Suprapubic skin (tissue), 4 donors: ENCODE data around the gene SSMEM1. TPM values are rescaled to one million over a fixed set of nuclear protein-coding genes. Genes with fewer than 3 reads are reported as not detected.

ENCODE experiments used
- DNase-seq, 2 donors: peaks; one replicate each; pipeline ENCODE4 v3.0.0-alpha.2; 2019; ENCODE audit warnings: low spot score in 2 of 2
- H3K27ac ChIP-seq: fragments of 200-600 bp; sonication (generic); one replicate; pipeline ENCODE4 v1.5.1; 2019
- H3K27me3 ChIP-seq: fragments of 200-600 bp; sonication (generic); one replicate; pipeline ENCODE4 v1.5.1; 2019
- H3K36me3 ChIP-seq: fragments of 200-600 bp; sonication (generic); one replicate; pipeline ENCODE4 v1.5.1; 2019
- H3K4me1 ChIP-seq: fragments of 200-600 bp; sonication (generic); one replicate; pipeline ENCODE4 v1.5.1; 2019
- H3K4me3 ChIP-seq: fragments of 200-600 bp; sonication (generic); one replicate; pipeline ENCODE4 v1.5.1; 2019; ENCODE audit warnings: mild to moderate bottlenecking
- H3K9me3 ChIP-seq: fragments of 200-600 bp; sonication (generic); one replicate; pipeline ENCODE4 v1.5.1; 2019
- EP300 ChIP-seq: sonication (generic); formaldehyde crosslinking; IDR thresholded peaks from one replicate; pipeline ENCODE4 v1.6.1; 2017; ENCODE audit warnings: antibody characterized with exemption
- POLR2A ChIP-seq, 2 donors: fragments of 450-650 bp; IDR thresholded peaks; one replicate each; pipeline ENCODE4 v1.6.1; 2017; ENCODE audit warnings: antibody characterized with exemption in 2 of 2, mild to moderate bottlenecking in 2 of 2, moderate library complexity in 2 of 2
- POLR2AphosphoS5 ChIP-seq, 3 donors: sonication (generic); formaldehyde crosslinking; IDR thresholded peaks; one replicate each; pipeline ENCODE4 v1.6.1; 2017; ENCODE audit warnings: antibody characterized with exemption in 3 of 3
- WGBS: methylation state at CpG from one replicate; pipeline ENCODE4 v1.1.5; 2018; 5-methylcytosine and 5-hydroxymethylcytosine counted together
- total RNA-seq, 4 donors: library from RNA; depleted of rRNA; stranded (reverse); fragments of >200 nt; gene quantifications; one replicate each; pipeline ENCODE4 v1.1.0, GENCODE V29; 2016
- TF ChIP-seq, protein P1 (sequence below), 2 donors: fragments of 200-600 bp in 1 of 2; fragments of 450-650 bp in 1 of 2; sonication (generic) in 1 of 2; IDR thresholded peaks; one replicate each; pipeline ENCODE4 v1.5.1; 2016 to 2019; ENCODE audit warnings: antibody characterized with exemption in 2 of 2, mild to moderate bottlenecking in 1 of 2, moderate library complexity in 1 of 2

Gene SSMEM1
- total RNA-seq, 4 donors from 2014 or later, result not detected

DNA sequence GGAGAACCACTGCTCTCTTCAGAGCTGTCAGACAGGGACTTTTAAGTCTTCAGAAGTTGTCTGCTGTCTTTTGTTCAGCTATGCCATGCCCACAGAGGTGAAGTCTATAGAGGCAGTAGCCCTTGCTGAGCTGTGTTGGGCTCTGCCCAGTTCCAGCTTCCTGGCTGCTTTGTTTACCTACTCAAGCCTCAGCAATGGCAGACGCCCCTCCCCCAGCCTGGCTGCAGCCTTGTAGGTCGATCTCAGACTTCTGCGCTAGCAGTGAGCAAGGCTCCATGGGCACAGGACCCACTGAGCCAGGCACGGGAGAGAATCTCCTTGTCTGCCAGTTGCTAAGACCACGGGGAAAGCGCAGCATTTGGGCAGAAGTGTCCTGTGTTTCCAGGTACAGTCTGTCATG is 46.9 kb downstream of the SSMEM1 start:
- Histone ChIP-seq H3K9me3 (peaks cover 14% of the 10 kb centered on the region), H3K4me3 (no peak overlapping the region), H3K36me3 (no peaks in the 10 kb centered on the region), H3K4me1 (no peaks in the 10 kb centered on the region), H3K27ac (no peak overlapping the region), H3K27me3 (no peaks in the 10 kb centered on the region)
- 89% methylated on average over 5 of the region's 6 CpGs for WGBS
- no peak for DNase-seq
- TF ChIP-seq POLR2A (IDR thresholded peaks at IDR 0.05), result no peak
- TF ChIP-seq POLR2AphosphoS5 (IDR thresholded peaks at IDR 0.05), result no peak
- TF ChIP-seq, protein P1, sequence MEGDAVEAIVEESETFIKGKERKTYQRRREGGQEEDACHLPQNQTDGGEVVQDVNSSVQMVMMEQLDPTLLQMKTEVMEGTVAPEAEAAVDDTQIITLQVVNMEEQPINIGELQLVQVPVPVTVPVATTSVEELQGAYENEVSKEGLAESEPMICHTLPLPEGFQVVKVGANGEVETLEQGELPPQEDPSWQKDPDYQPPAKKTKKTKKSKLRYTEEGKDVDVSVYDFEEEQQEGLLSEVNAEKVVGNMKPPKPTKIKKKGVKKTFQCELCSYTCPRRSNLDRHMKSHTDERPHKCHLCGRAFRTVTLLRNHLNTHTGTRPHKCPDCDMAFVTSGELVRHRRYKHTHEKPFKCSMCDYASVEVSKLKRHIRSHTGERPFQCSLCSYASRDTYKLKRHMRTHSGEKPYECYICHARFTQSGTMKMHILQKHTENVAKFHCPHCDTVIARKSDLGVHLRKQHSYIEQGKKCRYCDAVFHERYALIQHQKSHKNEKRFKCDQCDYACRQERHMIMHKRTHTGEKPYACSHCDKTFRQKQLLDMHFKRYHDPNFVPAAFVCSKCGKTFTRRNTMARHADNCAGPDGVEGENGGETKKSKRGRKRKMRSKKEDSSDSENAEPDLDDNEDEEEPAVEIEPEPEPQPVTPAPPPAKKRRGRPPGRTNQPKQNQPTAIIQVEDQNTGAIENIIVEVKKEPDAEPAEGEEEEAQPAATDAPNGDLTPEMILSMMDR (IDR thresholded peaks at IDR 0.05), result no peak
- no peak for TF ChIP-seq EP300

DNA sequence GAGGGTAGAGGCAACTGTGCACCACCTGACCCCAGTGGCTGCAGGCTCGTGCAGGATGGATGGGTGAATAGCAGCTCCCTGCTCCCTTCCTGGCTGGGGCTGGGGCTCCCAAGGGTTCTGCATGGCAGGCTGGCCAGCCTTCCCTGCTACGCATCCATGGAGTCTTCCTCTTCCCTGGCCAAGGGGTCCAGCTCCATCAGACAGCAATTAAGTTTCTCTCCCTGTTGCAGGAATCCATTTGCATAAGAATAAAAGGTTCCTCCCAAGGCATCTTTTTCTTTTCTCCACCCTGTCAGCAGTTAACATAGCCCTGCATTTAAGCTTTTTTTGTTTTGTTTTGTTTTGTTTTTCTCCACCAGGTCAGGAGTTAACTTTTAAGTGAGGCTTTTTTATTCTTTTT is 49.0 kb downstream of the SSMEM1 start:
- no peaks in the 10 kb centered on the region for H3K4me1 ChIP-seq
- no peak overlapping the region for H3K4me3 ChIP-seq
- peaks cover 14% of the 10 kb centered on the region for H3K9me3 ChIP-seq
- no peak for DNase-seq
- TF ChIP-seq EP300 (no peak), POLR2AphosphoS5 (IDR thresholded peaks at IDR 0.05) (no peak), POLR2A (IDR thresholded peaks at IDR 0.05) (no peak)
- TF ChIP-seq, protein P1 (IDR thresholded peaks at IDR 0.05), result no peak
- no peaks in the 10 kb centered on the region for H3K27me3 ChIP-seq
- H3K36me3 ChIP-seq, result no peaks in the 10 kb centered on the region
- WGBS, result 89% methylated on average over 2 of the region's 2 CpGs
- H3K27ac ChIP-seq, result no peak overlapping the region

DNA sequence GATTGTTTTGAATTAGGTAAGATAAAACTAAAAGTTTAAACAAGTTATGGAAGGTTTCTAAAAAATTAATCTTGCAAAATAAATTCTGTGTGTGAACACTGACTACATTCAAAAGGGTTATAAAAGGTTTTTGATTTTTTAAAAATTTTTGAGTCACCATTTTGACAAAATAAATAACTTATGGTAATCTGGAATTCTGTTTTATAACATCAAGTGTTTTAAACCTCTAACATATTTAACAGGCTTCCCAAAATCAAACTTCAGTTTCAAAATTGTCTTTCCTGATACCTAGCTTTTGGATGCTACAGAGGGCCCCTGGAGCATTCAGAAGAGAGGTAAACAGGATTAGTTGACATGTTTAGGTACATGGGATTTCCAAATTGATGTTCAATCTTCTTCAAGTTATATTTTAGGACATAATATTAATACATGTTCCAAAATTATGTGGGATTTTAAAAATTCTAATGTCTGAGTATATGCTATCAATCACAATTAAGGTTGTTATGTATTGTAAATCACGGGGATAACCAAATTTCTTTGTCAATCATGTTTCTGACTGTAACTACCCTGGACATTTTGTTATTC is 50.9 kb downstream of the SSMEM1 start:
- Histone ChIP-seq H3K36me3 (no peaks in the 10 kb centered on the region), H3K4me1 (no peaks in the 10 kb centered on the region), H3K4me3 (no peak overlapping the region), H3K27me3 (no peaks in the 10 kb centered on the region), H3K27ac (no peak overlapping the region), H3K9me3 (peaks cover 10% of the 10 kb centered on the region)
- TF ChIP-seq POLR2AphosphoS5 (IDR thresholded peaks at IDR 0.05) (no peak), POLR2A (IDR thresholded peaks at IDR 0.05) (no peak), EP300 (no peak)
- TF ChIP-seq, protein P1 (IDR thresholded peaks at IDR 0.05), result no peak
- no peak for DNase-seq
- WGBS, result 79% methylated on average over 1 of the region's 1 CpG

DNA sequence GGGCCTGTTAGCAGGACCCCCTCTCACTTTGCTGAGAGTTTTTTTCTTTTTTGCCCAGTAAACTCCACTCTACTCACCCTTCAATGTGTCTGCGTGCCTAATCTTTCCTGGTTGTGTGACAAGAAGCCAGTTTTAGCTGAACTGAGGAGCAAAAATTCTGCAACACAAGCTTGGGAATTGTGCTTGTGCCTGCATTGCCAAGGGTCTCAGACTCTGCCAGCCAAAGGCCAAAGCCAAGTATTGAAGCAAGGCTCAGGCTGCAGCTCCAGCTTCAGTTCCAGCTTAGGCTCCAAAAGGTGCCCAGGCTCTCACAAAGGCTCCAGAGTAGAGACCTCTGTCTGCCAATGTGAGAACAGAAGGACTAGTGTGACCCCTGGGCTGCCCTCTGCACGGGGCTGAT is 54.8 kb downstream of the SSMEM1 start:
- no peak for DNase-seq
- 61% methylated on average over 2 of the region's 2 CpGs for WGBS
- Histone ChIP-seq H3K27ac (no peak overlapping the region), H3K4me1 (no peaks in the 10 kb centered on the region), H3K9me3 (peaks cover 5% of the 10 kb centered on the region), H3K4me3 (no peak overlapping the region), H3K36me3 (no peaks in the 10 kb centered on the region), H3K27me3 (no peaks in the 10 kb centered on the region)
- TF ChIP-seq EP300, result no peak
- TF ChIP-seq, protein P1 (IDR thresholded peaks at IDR 0.05), result no peak
- no peak for TF ChIP-seq POLR2AphosphoS5 (IDR thresholded peaks at IDR 0.05)
- TF ChIP-seq POLR2A (IDR thresholded peaks at IDR 0.05), result no peak

GRCh38 chr7:130263130-130263529 is 55.5 kb downstream of the SSMEM1 start:
- no peak overlapping the region for H3K4me3 ChIP-seq
- WGBS, result 82% methylated on average over 2 of the region's 2 CpGs
- H3K27ac ChIP-seq, result no peak overlapping the region
- no peaks in the 10 kb centered on the region for H3K4me1 ChIP-seq
- DNase-seq, result no peak
- H3K27me3 ChIP-seq, result no peaks in the 10 kb centered on the region
- no peak for TF ChIP-seq POLR2AphosphoS5 (IDR thresholded peaks at IDR 0.05)
- H3K36me3 ChIP-seq, result no peaks in the 10 kb centered on the region
- peaks cover under 1% of the 10 kb centered on the region for H3K9me3 ChIP-seq

Other genes with a start within 250 kb of the SSMEM1 start
- gene ZC3HC1, start 156.5 kb upstream of the SSMEM1 start, total RNA-seq, result 1 to 10 TPM; 6.4 to 9.1 (median 7.5) TPM
- gene KLHDC10, start 137.3 kb upstream of the SSMEM1 start, total RNA-seq, result 10 to 100 TPM; 17.8 to 26.9 (median 22.3) TPM
- gene TMEM209, start 2.5 kb upstream of the SSMEM1 start, total RNA-seq, result 10 to 100 TPM in 3 of 4 donors, 1 to 10 TPM in 1; 8.7 to 15.0 (median 12.6) TPM
- not detected for gene CPA2, start 59.0 kb downstream of the SSMEM1 start, total RNA-seq
- gene CPA4, start 85.3 kb downstream of the SSMEM1 start, total RNA-seq, result 100 to 1,000 TPM in 1 of 4 donors, 10 to 100 TPM in 3; 68.7 to 116 (median 83.0) TPM
- gene CPA5, start 137.0 kb downstream of the SSMEM1 start, total RNA-seq, result under 1 TPM in 1 of 4 donors, not detected in 3; 0.30 TPM
- gene CPA1, start 172.6 kb downstream of the SSMEM1 start, total RNA-seq, result not detected
- gene CEP41, start 233.2 kb downstream of the SSMEM1 start, total RNA-seq, result 1 to 10 TPM; 1.1 to 4.6 (median 4.2) TPM